CD14-positive monocyte (primary cell): ENCODE measurements around the gene SEMA4G. TPM values are rescaled to one million over a fixed set of nuclear protein-coding genes. Genes with fewer than 3 reads are reported as not detected.

Source experiments
- DNase-seq, 3 donors: peaks; one replicate each; pipeline ENCODE4 v3.0.0-alpha.2; 2011 to 2022
- H2AFZ ChIP-seq: 2 replicates; pipeline ENCODE4 v1.6.0; 2012; ENCODE audit warnings: mild to moderate bottlenecking, low read depth, low read length, inconsistent platforms; ENCODE audit not compliant: insufficient read depth, poor library complexity, severe bottlenecking
- H3K27ac ChIP-seq, 2 donors: 1 replicate in 1 of 2; 2 replicates in 1 of 2; pipeline ENCODE4 v1.5.1; 2012 to 2013; ENCODE audit warnings: low read length in 2 of 2, control low read depth in 1 of 2, inconsistent platforms in 1 of 2, low read depth in 1 of 2, mild to moderate bottlenecking in 1 of 2
- H3K27me3 ChIP-seq, 2 donors: one replicate each; pipeline versions ENCODE4 v1.6.0 to v1.6.1; 2011 to 2013; ENCODE audit warnings: low read length in 2 of 2; ENCODE audit not compliant: control insufficient read depth in 2 of 2, insufficient read depth in 2 of 2
- H3K36me3 ChIP-seq, 2 donors: replicated peaks in 1 of 2; 1 replicate in 1 of 2; 2 replicates in 1 of 2; pipeline versions ENCODE4 v1.5.1 to v1.6.1; 2012 to 2013; ENCODE audit warnings: low read length in 2 of 2, control low read depth in 1 of 2, inconsistent platforms in 1 of 2, mild to moderate bottlenecking in 1 of 2; ENCODE audit not compliant: insufficient read depth in 2 of 2, control insufficient read depth in 1 of 2
- H3K4me1 ChIP-seq, 2 donors: 1 replicate in 1 of 2; 2 replicates in 1 of 2; pipeline versions ENCODE4 v1.5.1 to v1.6.1; 2012 to 2013; ENCODE audit warnings: low read length in 2 of 2, control low read depth in 1 of 2, inconsistent platforms in 1 of 2, mild to moderate bottlenecking in 1 of 2, moderate library complexity in 1 of 2; ENCODE audit not compliant: insufficient read depth in 2 of 2, control insufficient read depth in 1 of 2
- H3K4me2 ChIP-seq: replicated peaks from 2 replicates; pipeline ENCODE3; 2012; ENCODE audit warnings: low read length, moderate library complexity, mild to moderate bottlenecking; ENCODE audit not compliant: poor library complexity, severe bottlenecking; ENCODE audit errors: extremely low read depth
- H3K4me3 ChIP-seq, 3 experiments: fragments of 200-600 bp in 1 of 3; sonication (generic) in 1 of 3; replicated peaks in 1 of 3; 1 replicate in 2 of 3; 2 replicates in 1 of 3; pipeline ENCODE4 v1.5.1; 2011 to 2013; ENCODE audit warnings: low read length in 3 of 3, mild to moderate bottlenecking in 3 of 3, control low read depth in 2 of 3, low read depth in 2 of 3, inconsistent platforms in 1 of 3, moderate library complexity in 1 of 3
- H3K79me2 ChIP-seq: 2 replicates; pipeline ENCODE4 v1.6.0; 2012; ENCODE audit warnings: mild to moderate bottlenecking, control low read depth, inconsistent platforms, low read length, moderate library complexity; ENCODE audit not compliant: insufficient read depth
- H3K9ac ChIP-seq: 2 replicates; pipeline ENCODE4 v1.6.0; 2017; ENCODE audit warnings: low read length, mild to moderate bottlenecking; ENCODE audit not compliant: insufficient read depth, poor library complexity, severe bottlenecking
- H3K9me3 ChIP-seq, 2 donors: replicated peaks in 1 of 2; 1 replicate in 1 of 2; 2 replicates in 1 of 2; pipeline versions ENCODE4 v1.5.1 to v1.6.1; 2012 to 2013; ENCODE audit warnings: low read length in 2 of 2, control low read depth in 1 of 2; ENCODE audit not compliant: control insufficient read depth in 1 of 2, insufficient read depth in 1 of 2
- H4K20me1 ChIP-seq: 2 replicates; pipeline ENCODE4 v1.6.0; 2012; ENCODE audit warnings: mild to moderate bottlenecking, low read length, control low read depth, moderate library complexity; ENCODE audit not compliant: insufficient read depth
- H3K27ac Mint-ChIP-seq, 7 donors: one replicate each; pipeline ENCODE4 v1.8.0; 2020; ENCODE audit warnings: mild to moderate bottlenecking in 7 of 7, mixed read lengths in 7 of 7, moderate library complexity in 6 of 7, inconsistent platforms in 2 of 7
- H3K27me3 Mint-ChIP-seq, 3 donors: one replicate each; pipeline ENCODE4 v1.8.0; 2021 to 2022; ENCODE audit warnings: low read depth in 3 of 3, mild to moderate bottlenecking in 3 of 3, mixed read lengths in 3 of 3, moderate library complexity in 3 of 3, inconsistent platforms in 1 of 3
- H3K36me3 Mint-ChIP-seq, 2 donors: one replicate each; pipeline ENCODE4 v1.8.0; 2020; ENCODE audit warnings: mixed read lengths in 2 of 2, inconsistent platforms in 1 of 2, mild to moderate bottlenecking in 1 of 2
- H3K4me1 Mint-ChIP-seq: one replicate; pipeline ENCODE4 v1.8.0; 2020; ENCODE audit warnings: mild to moderate bottlenecking, mixed read lengths
- H3K4me3 Mint-ChIP-seq, 2 donors: one replicate each; pipeline ENCODE4 v1.8.0; 2020; ENCODE audit warnings: mild to moderate bottlenecking in 2 of 2, mixed read lengths in 2 of 2, moderate library complexity in 1 of 2
- H3K9me3 Mint-ChIP-seq, 7 donors: one replicate each; pipeline ENCODE4 v1.8.0; 2020 to 2022; ENCODE audit warnings: mixed read lengths in 7 of 7, mild to moderate bottlenecking in 6 of 7, moderate library complexity in 6 of 7, inconsistent platforms in 2 of 7
- WGBS: methylation state at CpG from one replicate; pipeline ENCODE4 v1.1.5; 2013; ENCODE audit warnings: missing lambda C conversion rate; ENCODE audit not compliant: insufficient coverage; 5-methylcytosine and 5-hydroxymethylcytosine counted together
- intact Hi-C, 2 donors: fragments of 100-400 bp; cut with micrococcal nuclease; formaldehyde crosslinking; loops; one replicate each; pipeline versions ENCODE4 v1.15.0 to v1.15.1; 2023
- polyA plus RNA-seq, 3 donors: library from polyadenylated mRNA; depleted of rRNA in 1 of 3; unstranded in 2 of 3; stranded (reverse) in 1 of 3; fragments of 300-500 nt in 2 of 3; fragments of >200 nt in 1 of 3; fragmentation: Illumina TruSeq in 2 of 3; gene quantifications; 1 replicate in 2 of 3; 2 replicates in 1 of 3; pipeline ENCODE4 v1.2.3, GENCODE V29; 2012 to 2021
- TF ChIP-seq, protein P1 (sequence below): fragments of 200-600 bp; IDR thresholded peaks from one replicate; pipeline ENCODE4 v1.8.0; 2022; ENCODE audit warnings: antibody characterized with exemption, mild to moderate bottlenecking

The SEMA4G gene
- polyA plus RNA-seq, 3 donors, result 0.24 TPM; not detected in 2

DNA sequence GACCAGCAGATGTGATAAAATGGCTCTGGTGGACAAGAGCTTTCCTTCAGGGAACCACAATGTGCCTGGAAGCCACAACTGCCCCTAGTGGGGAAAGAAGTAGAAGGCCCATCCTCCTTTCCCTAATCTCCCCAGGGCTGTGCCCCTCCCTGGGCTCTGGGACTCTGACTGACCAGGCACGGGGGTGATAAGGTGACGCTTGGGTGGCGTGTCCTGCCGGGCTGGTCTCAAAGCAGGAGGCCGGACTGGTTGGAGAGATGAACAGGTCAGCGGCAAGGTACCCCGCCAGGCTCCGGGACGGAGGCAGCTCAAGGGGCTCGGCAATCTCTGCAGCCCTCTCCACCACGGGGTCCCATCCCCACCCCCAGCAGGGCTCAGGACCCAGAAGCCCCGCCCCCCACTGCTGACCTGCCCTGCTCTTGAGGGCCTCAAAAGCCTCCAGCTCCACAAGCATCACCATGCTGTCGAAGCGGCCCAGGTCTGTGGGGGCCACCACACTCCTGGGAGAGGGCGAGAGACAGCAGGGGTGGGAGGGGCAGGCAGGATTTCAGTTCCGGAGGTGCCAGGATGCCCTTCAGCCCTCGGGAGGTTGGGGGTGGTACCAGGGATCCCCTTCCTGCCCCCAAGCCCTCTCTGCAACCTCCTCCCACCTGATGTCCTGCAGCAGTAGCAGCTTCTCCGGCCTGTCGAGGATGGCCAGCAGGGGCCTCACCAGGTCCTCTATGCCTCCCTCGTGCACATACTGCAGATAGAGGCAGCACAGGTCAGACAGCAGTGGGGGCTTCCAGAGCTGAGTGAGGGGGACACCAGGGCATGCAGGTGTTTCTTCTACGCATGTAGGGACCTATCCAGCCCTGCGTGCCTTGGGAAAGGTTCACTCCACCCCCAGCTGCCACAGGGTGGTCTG, 42.5 kb downstream of the SEMA4G start:
- no peaks in the 10 kb centered on the region for H3K36me3 ChIP-seq
- H3K4me3 ChIP-seq, result no peak overlapping the region
- intact Hi-C loops, result loop anchor here in 1 of 2 donors (5.0 kb wide), 1 partner anchor 44 kb away; the partner anchor contains the start of gene SEMA4G
- H3K9ac ChIP-seq, result no peak overlapping the region
- WGBS, result 85% methylated on average over 7 of the region's 22 CpGs
- H3K9me3 Mint-ChIP-seq, result peaks cover 0 to 3% (median 0%) of the 10 kb centered on the region in 7 donors
- peaks cover 5 to 8% of the 10 kb centered on the region in 2 donors for H3K4me1 ChIP-seq
- no peak overlapping the region for H2AFZ ChIP-seq
- H3K9me3 ChIP-seq, result no peaks in the 10 kb centered on the region
- no peak overlapping the region for H3K27ac ChIP-seq
- TF ChIP-seq, protein P1, sequence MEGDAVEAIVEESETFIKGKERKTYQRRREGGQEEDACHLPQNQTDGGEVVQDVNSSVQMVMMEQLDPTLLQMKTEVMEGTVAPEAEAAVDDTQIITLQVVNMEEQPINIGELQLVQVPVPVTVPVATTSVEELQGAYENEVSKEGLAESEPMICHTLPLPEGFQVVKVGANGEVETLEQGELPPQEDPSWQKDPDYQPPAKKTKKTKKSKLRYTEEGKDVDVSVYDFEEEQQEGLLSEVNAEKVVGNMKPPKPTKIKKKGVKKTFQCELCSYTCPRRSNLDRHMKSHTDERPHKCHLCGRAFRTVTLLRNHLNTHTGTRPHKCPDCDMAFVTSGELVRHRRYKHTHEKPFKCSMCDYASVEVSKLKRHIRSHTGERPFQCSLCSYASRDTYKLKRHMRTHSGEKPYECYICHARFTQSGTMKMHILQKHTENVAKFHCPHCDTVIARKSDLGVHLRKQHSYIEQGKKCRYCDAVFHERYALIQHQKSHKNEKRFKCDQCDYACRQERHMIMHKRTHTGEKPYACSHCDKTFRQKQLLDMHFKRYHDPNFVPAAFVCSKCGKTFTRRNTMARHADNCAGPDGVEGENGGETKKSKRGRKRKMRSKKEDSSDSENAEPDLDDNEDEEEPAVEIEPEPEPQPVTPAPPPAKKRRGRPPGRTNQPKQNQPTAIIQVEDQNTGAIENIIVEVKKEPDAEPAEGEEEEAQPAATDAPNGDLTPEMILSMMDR, result no peak
- H3K27ac Mint-ChIP-seq, result no peak overlapping the region
- peaks cover 0 to 5% of the 10 kb centered on the region in 2 donors for H3K36me3 Mint-ChIP-seq
- DNase-seq, result no peak
- H3K27me3 Mint-ChIP-seq, result peaks cover 3 to 18% (median 16%) of the 10 kb centered on the region in 3 donors
- no peaks in the 10 kb centered on the region for H3K79me2 ChIP-seq
- H3K27me3 ChIP-seq, result no peaks in the 10 kb centered on the region
- H3K4me1 Mint-ChIP-seq, result peaks cover 16% of the 10 kb centered on the region
- no peaks in the 10 kb centered on the region for H4K20me1 ChIP-seq
- H3K4me3 Mint-ChIP-seq, result no peak overlapping the region
- H3K4me2 ChIP-seq, result no peak overlapping the region

DNA sequence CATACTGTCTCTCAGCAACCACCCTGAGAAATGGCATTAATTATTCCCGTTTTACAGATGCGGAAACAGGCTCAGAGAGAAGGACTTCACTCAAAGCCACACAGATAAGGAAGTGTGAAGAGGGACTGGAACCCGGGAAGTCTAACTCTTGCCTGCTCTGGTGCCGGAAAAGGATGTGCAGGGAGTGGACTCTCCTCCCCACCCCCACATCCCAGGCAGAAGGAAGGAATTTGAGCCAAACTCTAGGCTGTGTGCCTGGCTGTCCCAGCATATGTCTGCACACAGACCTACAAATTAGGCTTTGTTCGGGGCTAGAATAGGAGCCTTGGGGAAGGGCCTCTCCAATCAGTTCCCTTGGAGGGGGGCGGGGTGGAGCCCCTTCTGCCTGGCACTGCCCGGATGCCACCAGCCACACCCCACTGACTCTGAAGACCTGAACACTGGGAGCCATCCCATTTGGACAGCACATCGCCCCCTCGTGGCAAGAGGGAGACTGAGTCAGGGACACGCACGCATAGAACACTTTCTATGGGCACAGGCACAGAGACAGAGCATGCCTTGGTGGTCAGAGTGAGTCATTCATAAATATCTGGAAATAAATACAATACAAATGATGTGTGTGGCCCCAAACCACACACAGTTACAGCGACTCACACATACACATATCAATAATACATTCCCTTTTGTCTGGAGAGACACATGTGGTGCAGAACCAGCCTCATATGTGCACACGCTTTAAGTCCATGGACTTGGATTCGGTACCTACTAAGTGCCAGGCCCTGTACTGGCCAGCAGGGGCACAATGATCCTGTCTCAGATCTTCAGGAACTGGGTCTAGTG, 43.4 kb downstream of the SEMA4G start:
- peaks cover 0 to under 1% of the 10 kb centered on the region in 2 donors for H3K27me3 ChIP-seq
- H3K9me3 Mint-ChIP-seq, result peaks cover 0 to 3% (median 0%) of the 10 kb centered on the region in 7 donors
- peaks cover 6 to 8% of the 10 kb centered on the region in 2 donors for H3K4me1 ChIP-seq
- intact Hi-C loops, result loop anchor here in 1 of 2 donors (5.0 kb wide), 1 partner anchor 45 kb away; the partner anchor contains the start of gene SEMA4G
- H3K9ac ChIP-seq, result no peak overlapping the region
- H3K79me2 ChIP-seq, result no peaks in the 10 kb centered on the region
- H3K36me3 ChIP-seq, result no peaks in the 10 kb centered on the region
- TF ChIP-seq, protein P1, result peak; percentile 80
- H3K9me3 ChIP-seq, result no peaks in the 10 kb centered on the region
- H3K4me3 Mint-ChIP-seq, result peak overlapping the region in 1 of 2 donors; percentile 24
- no peak overlapping the region for H2AFZ ChIP-seq
- H3K4me2 ChIP-seq, result no peak overlapping the region
- H3K27ac ChIP-seq, result no peak overlapping the region
- no peaks in the 10 kb centered on the region for H4K20me1 ChIP-seq
- peak; percentile 62 to 87 (median 75) for DNase-seq
- peak overlapping the region in 4 of 7 donors; percentile 1 to 75 (median 25) for H3K27ac Mint-ChIP-seq
- H3K27me3 Mint-ChIP-seq, result peaks cover 12 to 28% (median 20%) of the 10 kb centered on the region in 3 donors
- peaks cover 19% of the 10 kb centered on the region for H3K4me1 Mint-ChIP-seq
- H3K4me3 ChIP-seq, result no peak overlapping the region
- H3K36me3 Mint-ChIP-seq, result no peaks in the 10 kb centered on the region
- 10% methylated on average over 4 of the region's 14 CpGs for WGBS
